Activated CD4-positive, alpha-beta T cell treated with anti-CD3 and anti-CD28 coated beads, Interleukin-2, amount 50 U/mL, for 48 hours (primary cell): ENCODE measurements around the gene KRT78.

Experiments used
- DNase-seq, 2 experiments: peaks; one replicate each; pipeline ENCODE4 v3.0.0-alpha.2; 2020

KRT78 gene

GRCh38 chr12:52824741-52825410, 23.9 kb downstream of the KRT78 start:
- DNase-seq: no peak

- no peak for DNase-seq
These were observed 24.9 kb downstream of the KRT78 start for GRCh38 chr12:52823761-52824450.

- DNase-seq: no peak
These were observed 25.9 kb downstream of the KRT78 start for GRCh38 chr12:52822771-52823510.

DNA sequence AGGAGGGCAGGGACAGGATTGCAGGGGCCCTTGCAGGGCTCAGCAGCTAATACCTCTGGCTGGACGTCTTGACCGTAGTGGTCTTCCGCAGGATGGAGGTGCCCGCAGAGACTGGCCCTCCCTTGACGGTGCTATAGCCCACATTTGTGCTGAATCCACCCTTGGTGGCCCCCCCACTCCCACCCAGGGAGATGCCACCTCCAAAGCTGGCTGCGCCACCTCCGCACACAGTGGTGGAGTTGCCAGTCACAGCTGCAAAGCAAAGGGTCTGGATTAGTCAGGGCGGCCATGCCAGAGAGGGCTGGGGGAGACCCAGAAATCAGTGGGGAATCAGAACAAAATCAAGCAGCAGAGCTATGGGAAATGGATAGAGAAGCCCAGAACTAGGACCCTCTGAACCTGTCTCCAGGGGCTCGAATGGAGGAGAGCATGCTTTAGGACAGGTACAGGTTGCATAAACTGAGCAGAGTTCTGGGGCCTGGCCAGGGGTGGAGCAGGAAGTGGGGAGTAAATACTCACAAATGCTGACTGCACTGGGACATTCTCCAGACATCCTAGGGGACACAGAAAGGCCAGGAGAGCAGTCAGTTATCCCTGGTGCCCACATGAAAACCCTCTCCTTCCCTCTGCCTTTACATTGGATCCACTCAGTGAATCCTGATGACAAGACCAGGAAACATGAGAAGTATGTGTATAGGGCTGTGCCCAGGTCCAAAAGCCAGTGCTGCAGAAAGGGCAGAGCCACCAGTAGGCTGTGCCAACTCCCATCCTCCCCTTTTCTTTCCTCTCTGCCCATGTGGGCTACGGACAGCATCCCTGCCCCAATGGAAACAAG, 26.8 kb downstream of the KRT78 start:
- no peak for DNase-seq

- DNase-seq: no peak
These were observed 27.6 kb downstream of the KRT78 start for GRCh38 chr12:52821071-52821730.

DNA sequence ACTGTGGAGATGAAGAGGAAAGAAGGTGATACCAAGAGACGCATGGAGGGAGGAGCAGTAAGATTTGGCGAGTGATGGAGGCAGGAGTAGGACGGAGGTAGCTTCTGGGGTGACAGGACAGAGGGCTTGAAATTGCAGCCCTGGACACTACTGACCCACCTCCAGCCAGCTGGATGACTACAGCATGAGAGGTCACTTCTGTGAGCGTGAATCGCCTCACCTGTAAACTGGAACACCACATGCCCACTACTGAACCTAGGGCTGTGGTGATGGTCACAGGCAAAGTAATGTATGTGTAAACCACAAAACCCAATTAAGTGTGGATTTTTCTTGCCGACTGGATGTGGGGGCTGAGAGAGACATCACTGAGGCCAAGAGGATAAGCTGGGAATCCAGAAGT, 28.3 kb downstream of the KRT78 start:
- no peak for DNase-seq

GRCh38 chr12:52819731-52820510, 28.9 kb downstream of the KRT78 start:
- DNase-seq: no peak

DNA sequence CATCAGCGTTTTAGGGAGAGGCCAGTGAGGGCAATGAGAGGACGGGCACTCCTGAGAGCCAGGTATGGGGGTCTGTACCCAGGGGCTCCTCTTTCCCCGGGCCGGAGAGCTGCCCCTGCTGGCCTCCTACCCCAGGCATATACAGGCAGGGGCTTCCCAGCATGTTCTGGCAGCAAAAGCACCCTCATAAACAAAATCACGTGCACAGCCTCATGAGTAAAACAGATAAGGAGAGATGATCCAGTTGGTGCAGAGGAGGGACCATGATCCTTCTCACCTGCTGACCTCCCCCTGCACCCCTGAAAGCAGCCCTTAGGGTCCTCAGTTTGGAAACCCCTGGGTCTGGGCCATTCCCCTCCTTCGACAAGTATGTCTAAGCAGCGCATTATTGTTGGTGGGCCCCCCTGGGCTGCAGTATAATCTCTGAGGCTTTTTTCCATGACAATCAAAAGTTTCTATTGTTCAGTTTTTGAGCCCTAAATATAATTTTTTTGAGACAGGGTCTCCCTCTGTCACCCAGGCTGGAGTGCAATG, 29.8 kb downstream of the KRT78 start:
- DNase-seq: no peak

DNA sequence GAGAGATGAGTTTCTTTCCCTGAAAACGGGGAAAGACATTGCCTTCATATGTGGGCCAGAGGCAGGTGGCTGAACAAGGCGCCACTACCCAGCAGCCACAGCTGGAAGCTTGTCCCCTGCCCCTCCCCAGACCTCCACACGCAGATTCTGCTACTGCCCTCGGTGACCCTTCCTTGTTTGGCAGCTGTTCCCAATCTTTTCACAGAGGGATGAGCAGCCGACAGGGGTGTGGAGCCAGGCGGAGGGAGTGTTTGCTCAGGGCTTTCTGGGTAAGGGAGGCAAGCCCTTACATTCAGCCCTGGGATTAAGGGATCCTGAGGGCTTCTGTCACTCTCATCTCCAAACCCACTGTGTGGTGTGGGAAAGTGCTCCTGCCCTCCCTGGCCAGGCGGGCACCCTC, 30.4 kb downstream of the KRT78 start:
- DNase-seq: no peak

DNA sequence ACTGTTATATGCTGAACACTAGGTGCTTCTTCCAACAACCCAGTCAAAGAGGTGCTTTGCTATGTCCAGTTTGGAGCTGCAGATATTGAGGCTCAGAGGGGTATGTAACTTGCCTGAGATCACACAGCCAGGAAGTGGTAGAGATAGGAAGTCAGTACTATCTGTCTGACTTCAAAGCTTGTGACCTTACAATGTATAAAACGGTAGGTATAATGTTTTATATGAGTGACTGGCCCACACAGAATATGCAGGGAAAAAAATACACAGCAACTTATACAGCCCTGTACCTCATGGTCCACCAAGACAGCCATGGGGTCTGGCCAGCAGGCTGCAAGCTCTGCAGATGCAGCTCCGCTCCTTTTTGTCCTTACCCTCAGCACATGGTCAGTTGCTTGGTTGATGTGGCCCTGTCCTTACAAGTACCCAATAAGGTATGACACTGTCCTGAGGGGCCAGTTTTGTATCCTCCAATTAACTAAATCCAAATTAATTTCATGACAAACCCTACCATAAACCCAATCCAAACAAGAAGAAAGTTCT, 31.0 kb downstream of the KRT78 start:
- no peak for DNase-seq

DNA sequence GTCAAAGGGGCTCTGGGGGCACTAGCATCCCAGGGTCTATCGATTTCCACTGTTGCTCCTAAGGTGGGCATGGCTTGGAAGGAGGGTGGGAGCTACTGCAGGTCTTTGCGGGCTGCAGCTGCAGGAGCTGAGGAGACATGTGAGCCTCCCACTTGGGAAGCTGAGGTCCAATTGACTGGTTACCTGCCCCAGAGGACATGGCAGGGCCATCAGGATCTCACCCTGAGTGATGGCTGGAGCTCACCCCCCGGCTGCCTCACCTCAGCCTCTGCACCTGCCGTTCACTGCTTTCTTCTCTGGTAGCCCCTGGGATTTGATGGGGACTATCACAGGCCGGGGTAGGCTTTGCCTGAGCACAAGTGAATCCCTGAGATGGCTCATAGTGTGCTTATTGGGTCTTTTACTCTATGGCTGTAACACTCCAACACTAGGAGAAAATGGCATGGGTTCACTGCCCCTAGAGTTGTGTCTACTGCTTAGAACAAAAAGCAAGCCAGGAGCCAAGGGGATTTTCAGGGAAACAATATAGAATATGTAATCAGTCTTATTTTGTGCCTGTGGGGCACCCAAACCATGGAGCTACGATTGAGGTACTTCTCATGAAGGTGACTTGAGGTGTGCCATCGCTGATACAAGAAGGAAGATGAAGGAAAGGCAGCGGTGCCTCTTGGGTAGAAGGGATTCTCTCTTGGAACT, 31.6 kb downstream of the KRT78 start:
- DNase-seq: no peak

- no peak for DNase-seq
These were observed 32.9 kb downstream of the KRT78 start for GRCh38 chr12:52815676-52816588.

DNA sequence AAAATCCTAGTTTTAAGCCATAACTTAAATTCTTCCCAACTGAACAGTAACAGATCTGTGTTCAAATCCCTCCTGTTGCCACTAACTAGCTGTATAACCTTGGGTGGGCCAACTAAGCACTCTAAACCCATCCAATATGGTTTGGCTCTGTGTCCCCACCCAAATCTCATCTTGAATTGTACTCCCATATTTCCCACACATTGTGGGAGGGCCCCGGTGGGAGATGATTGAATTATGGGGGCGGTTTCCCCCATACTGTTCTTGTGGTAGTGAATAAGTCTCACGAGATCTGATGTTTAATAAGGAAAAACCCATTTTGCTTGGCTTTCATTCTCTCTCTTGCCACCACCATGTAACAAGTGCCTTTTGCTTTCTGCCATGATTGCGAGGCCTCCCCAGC, 33.6 kb downstream of the KRT78 start:
- no peak for DNase-seq

- DNase-seq: no peak
These were observed 34.1 kb downstream of the KRT78 start for GRCh38 chr12:52814710-52815155.

- no peak for DNase-seq
These were observed 34.7 kb downstream of the KRT78 start, which contains the start of gene KRT4 for GRCh38 chr12:52813885-52814709. TSS of gene KRT4 (minus strand) at chr12:52814116. CDS start at chr12:52814058, 58 bp downstream.

- DNase-seq: no peak
These were observed 35.5 kb downstream of the KRT78 start for GRCh38 chr12:52813203-52813819.

DNA sequence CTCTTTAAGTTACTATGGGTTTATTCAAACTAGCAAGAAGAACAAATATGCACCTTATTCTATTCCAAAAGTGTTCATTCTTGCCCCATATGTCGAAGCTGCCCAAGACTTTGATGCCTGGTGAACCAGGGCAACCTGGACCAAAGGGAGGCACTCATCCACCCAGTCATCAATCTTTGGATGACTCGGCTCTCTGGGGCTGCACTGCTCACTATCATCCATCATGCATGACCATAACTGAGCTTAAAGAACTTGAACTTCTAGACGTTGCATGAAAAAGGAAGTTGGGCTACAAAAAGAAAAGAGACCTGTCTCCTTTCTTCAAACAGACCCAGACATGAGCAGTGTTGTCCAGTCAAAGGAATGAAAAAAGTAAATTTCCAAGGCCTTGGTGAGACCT, 36.0 kb downstream of the KRT78 start:
- no peak for DNase-seq

DNA sequence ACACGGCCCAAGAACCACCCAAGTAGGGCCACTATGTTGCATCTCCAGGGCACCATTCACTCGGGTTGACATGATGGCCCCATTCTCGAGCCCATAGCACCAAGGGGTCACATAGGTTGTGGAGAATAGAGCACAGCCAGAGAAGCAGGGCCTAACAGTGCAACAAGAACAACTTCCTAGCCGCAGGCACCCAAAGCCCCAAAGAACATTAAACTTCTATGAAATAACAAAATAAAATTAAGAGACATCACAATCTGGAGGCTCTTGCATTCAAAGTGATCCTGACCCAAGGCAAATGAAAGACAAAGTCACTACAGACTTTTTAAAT, 36.8 kb downstream of the KRT78 start:
- DNase-seq: no peak
